Ovary (tissue), 9 donors: ENCODE measurements around the gene LPCAT1. TPM values are rescaled to one million over a fixed set of nuclear protein-coding genes. Genes with fewer than 3 reads are reported as not detected.

Experiments
- DNase-seq, 5 donors: peaks; one replicate each; pipeline ENCODE4 v3.0.0-alpha.2; 2019 to 2020
- H3K27ac ChIP-seq, 2 donors: fragments of 200-600 bp; one replicate each; pipeline versions ENCODE4 v1.5.1 to v1.8.0; 2019 to 2022
- H3K27me3 ChIP-seq: fragments of 200-600 bp; one replicate; pipeline ENCODE4 v1.8.0; 2022
- H3K36me3 ChIP-seq: fragments of 200-600 bp; sonication (generic); one replicate; pipeline ENCODE4 v1.5.1; 2019
- H3K4me1 ChIP-seq: one replicate; pipeline ENCODE4 v1.8.1; 2013; ENCODE audit warnings: mild to moderate bottlenecking, moderate library complexity; ENCODE audit not compliant: insufficient read depth
- H3K4me3 ChIP-seq: fragments of 200-600 bp; sonication (generic); one replicate; pipeline ENCODE4 v1.5.1; 2017
- H3K9me3 ChIP-seq, 2 donors: fragments of 200-600 bp in 1 of 2; sonication (generic) in 1 of 2; one replicate each; pipeline versions ENCODE4 v1.5.1 to v1.8.1; 2013 to 2019; ENCODE audit warnings: mild to moderate bottlenecking in 1 of 2, moderate library complexity in 1 of 2
- EP300 ChIP-seq: sonication (generic); formaldehyde crosslinking; IDR thresholded peaks from one replicate; pipeline ENCODE4 v1.6.1; 2017; ENCODE audit warnings: antibody characterized with exemption
- POLR2A ChIP-seq: fragments of 450-650 bp; IDR thresholded peaks from one replicate; pipeline ENCODE4 v1.6.1; 2017; ENCODE audit warnings: antibody characterized with exemption, mild to moderate bottlenecking, moderate library complexity
- WGBS, 3 donors: extraction: QIAGEN DNeasy Blood & Tissue Kit in 1 of 3; methylation state at CpG; one replicate each; pipeline versions ENCODE4 v1.1.5 to v1.1.7; 2013 to 2017; 5-methylcytosine and 5-hydroxymethylcytosine counted together
- intact Hi-C, 4 donors: fragments of 100-400 bp; cut with DNase I; formaldehyde crosslinking; loops; one replicate each; pipeline versions ENCODE4 v1.11.0 to v1.15.1; 2022 to 2023
- polyA plus RNA-seq, 2 donors: library from polyadenylated mRNA; stranded (reverse); fragments of 200-250 nt in 1 of 2; fragments of 350-450 nt in 1 of 2; fragmentation: Illumina TruSeq in 1 of 2; extraction: RNeasy Lipid Tissue Mini Kit (QIAGEN cat#74804) in 1 of 2; gene quantifications; one replicate each; pipeline ENCODE4 v1.2.3, GENCODE V29; 2013 to 2014
- total RNA-seq, 7 donors: library from RNA; depleted of rRNA in 2 of 7; stranded (reverse); fragments of >200 nt in 2 of 7; fragmentation: NEBNext Ultra II Directional in 3 of 7; extraction: Animal tissue kit (Norgen Biotek cat#: 25700) in 3 of 7; gene quantifications; one replicate each; pipeline versions ENCODE4 v1.1.0 to v1.2.4, GENCODE V29; 2016 to 2023
- TF ChIP-seq, protein P1 (sequence below), 3 donors: fragments of 450-650 bp in 2 of 3; fragments of 200-600 bp in 1 of 3; IDR thresholded peaks; one replicate each; pipeline versions ENCODE4 v1.5.1 to v1.8.0; 2016 to 2022; ENCODE audit warnings: antibody characterized with exemption in 3 of 3, mild to moderate bottlenecking in 1 of 3
- donor health status: DM: no; HTN: no; CAD: no; lungs with moderate emphysema.
- donor health status: DM: no; HTN: no; CAD: no.
- donor health status: Bipolar disorder and iron deficiency.
- donor health status: DM: yes; HTN: yes; CAD: no.
- donor health status: DM: no; HTN: no; CAD: no.
- donor health status: DM: yes; HTN: yes; CAD: no.

Gene LPCAT1
- total and polyA plus RNA-seq, 9 donors, result 13.0 to 57.1 (median 25.3) TPM

DNA sequence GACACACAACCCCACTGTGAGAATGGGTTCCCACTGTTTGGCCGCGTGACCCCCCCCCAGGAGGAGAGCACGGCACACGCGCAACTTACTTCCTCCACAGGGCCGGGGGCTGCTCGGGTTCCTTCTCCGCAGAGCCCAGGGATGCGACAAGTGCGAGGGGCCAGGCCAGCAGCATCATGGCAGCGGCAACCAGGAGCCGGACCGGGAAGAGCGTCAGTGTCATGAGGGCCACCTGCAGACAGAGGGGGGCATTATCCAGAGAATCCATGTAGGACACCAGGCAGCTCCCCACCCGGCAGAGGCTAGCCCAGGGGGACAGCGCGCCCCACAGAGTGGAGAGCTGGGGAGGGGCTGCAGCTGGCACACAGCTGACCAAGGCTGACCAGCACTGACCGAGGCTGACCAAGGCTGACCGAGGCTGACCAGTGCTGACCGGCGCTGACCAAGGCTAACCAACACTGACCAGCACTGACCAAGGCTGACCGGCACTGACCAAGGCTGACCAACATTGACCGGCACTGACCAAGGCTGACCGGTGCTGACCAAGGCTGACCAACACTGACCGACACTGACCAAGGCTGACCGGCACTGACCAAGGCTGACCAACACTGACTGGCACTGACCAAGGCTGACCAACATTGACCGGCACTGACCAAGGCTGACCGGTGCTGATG lies 22.3 kb downstream of the LPCAT1 start:
- Histone ChIP-seq H3K27me3 (no peaks in the 10 kb centered on the region), H3K4me1 (peaks cover 16% of the 10 kb centered on the region), H3K9me3 (no peaks in the 10 kb centered on the region), H3K27ac (no peak overlapping the region), H3K36me3 (no peaks in the 10 kb centered on the region), H3K4me3 (no peak overlapping the region)
- no peak for DNase-seq
- intact Hi-C loops, result no loop called here
- WGBS, 3 donors, result 94 to 97% (median 94%) methylated on average over 25 to 28 of the region's 28 CpGs
- TF ChIP-seq, protein P1, sequence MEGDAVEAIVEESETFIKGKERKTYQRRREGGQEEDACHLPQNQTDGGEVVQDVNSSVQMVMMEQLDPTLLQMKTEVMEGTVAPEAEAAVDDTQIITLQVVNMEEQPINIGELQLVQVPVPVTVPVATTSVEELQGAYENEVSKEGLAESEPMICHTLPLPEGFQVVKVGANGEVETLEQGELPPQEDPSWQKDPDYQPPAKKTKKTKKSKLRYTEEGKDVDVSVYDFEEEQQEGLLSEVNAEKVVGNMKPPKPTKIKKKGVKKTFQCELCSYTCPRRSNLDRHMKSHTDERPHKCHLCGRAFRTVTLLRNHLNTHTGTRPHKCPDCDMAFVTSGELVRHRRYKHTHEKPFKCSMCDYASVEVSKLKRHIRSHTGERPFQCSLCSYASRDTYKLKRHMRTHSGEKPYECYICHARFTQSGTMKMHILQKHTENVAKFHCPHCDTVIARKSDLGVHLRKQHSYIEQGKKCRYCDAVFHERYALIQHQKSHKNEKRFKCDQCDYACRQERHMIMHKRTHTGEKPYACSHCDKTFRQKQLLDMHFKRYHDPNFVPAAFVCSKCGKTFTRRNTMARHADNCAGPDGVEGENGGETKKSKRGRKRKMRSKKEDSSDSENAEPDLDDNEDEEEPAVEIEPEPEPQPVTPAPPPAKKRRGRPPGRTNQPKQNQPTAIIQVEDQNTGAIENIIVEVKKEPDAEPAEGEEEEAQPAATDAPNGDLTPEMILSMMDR (IDR thresholded peaks at IDR 0.05), result no peak
- TF ChIP-seq EP300 (no peak), POLR2A (no peak)

DNA sequence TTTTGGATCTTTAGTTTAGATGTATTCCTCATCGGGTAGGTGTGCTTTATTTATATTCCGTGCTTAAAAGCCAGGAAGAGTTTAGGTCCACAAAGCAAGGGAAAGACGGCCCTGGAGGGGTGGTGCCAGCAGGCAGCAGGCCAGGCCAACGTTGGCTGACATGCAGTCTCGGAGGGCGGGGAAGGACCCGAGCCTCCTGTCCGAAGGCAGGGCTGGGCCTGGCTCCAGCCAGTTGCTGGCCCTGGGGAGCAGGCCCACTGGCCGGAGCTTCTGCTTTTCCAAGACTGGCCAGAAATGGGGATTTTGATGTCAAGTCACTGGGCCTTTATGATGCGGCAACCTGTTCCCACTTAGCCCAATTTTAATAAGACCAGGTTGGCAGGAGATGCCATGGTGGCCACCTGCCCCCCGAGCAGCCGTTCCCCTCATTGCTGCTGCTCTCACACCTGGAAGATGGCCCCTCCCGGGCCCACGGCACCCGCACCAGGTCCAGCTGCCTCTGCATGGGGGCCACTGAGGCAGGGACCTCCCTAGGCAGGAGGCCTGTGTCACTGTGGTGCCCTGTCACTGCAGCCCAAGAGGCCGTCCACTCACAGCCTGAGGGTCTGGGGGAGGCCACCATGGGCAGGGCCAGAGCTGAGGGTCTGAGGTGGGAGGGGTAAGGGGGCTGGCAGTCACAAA lies 23.2 kb downstream of the LPCAT1 start:
- DNase-seq, result peak; percentile 78 to 90 (median 85)
- intact Hi-C loops, result no loop called here
- no peaks in the 10 kb centered on the region for H3K9me3 ChIP-seq
- TF ChIP-seq, protein P1 (IDR thresholded peaks at IDR 0.05), result no peak
- TF ChIP-seq POLR2A, result no peak
- TF ChIP-seq EP300, result no peak
- H3K4me1 ChIP-seq, result peaks cover 16% of the 10 kb centered on the region
- no peak overlapping the region for H3K4me3 ChIP-seq
- H3K36me3 ChIP-seq, result no peaks in the 10 kb centered on the region
- peak overlapping the region in 1 of 2 donors; percentile 10 for H3K27ac ChIP-seq
- 26 to 33% (median 30%) methylated on average over 15 to 16 of the region's 16 CpGs for WGBS, 3 donors
- no peaks in the 10 kb centered on the region for H3K27me3 ChIP-seq

DNA sequence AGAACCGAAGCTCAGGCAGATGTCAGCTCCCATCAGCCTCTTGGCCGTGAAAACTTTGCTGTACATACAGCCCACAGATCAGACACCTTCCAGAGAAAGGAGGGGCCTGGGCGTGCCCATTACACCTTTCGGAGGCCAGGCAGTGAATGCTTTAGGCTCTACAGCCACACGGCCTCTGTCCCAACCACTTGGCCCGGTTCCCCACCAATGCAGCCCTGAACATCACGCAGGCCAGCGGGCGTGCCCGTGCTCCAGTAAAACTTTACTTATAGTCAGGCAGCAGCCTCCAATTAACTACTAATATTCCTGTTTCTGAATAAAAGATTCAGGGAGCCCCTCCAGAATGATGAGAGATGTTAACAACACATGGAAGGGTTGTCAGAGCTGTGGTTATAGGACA lies 23.9 kb downstream of the LPCAT1 start:
- intact Hi-C loops, result no loop called here
- no peak for TF ChIP-seq EP300
- TF ChIP-seq, protein P1 (IDR thresholded peaks at IDR 0.05), result no peak
- no peak for TF ChIP-seq POLR2A
- WGBS, 3 donors, result 67 to 85% (median 74%) methylated on average over 10 of the region's 10 CpGs
- no peaks in the 10 kb centered on the region for H3K9me3 ChIP-seq
- H3K36me3 ChIP-seq, result no peaks in the 10 kb centered on the region
- H3K4me3 ChIP-seq, result no peak overlapping the region
- peaks cover 16% of the 10 kb centered on the region for H3K4me1 ChIP-seq
- no peaks in the 10 kb centered on the region for H3K27me3 ChIP-seq
- DNase-seq, result no peak
- no peak overlapping the region for H3K27ac ChIP-seq

DNA sequence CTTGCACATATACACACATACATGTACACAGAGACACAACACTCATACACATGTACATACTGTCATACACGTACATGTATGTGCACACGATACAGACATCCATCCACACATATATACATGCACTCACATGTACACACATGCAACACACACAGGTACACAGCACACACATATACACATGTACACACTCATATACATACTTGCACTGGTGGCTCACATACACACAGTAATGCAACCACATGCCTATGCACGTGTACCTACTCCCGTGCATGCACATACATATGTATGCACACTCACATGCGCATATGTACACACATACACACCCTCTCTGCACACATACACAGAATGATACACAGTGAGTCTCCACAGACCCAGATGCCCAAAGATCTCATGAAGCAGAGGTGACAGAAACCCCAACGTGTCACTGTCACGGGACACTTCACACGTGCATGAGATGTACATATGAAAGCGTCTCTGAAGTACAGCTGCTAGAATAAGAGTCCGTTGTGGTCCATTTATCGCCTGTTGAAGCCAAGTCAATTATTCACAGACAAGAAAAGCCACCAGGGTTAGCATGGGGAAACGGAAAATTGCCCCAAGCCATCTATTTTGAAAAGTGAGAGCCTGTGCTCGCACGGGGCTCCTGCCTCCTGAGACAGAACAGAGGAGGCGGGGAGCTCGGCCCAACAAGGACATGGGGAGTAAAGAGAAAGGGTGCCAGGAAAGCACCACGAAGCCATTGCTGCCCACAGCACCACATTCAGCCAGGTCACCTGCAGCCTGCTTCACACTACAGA lies 24.9 kb downstream of the LPCAT1 start:
- Histone ChIP-seq H3K4me1 (peaks cover 14% of the 10 kb centered on the region), H3K9me3 (no peaks in the 10 kb centered on the region), H3K4me3 (no peak overlapping the region), H3K36me3 (no peaks in the 10 kb centered on the region), H3K27me3 (no peaks in the 10 kb centered on the region), H3K27ac (no peak overlapping the region)
- 89 to 95% (median 93%) methylated on average over 17 of the region's 17 CpGs for WGBS, 3 donors
- TF ChIP-seq, protein P1 (IDR thresholded peaks at IDR 0.05), result no peak
- TF ChIP-seq POLR2A (no peak), EP300 (no peak)
- DNase-seq, result no peak
- intact Hi-C loops, result no loop called here
